Loucy (cell line): ENCODE data around the gene LONRF3.

Experiments
- H2AFZ ChIP-seq: fragments of 200-600 bp; sonication (generic); 2 replicates; pipeline ENCODE4 v1.6.0; 2016; ENCODE audit warnings: antibody characterized with exemption, mild to moderate bottlenecking, low read length, moderate library complexity
- H3F3A ChIP-seq: fragments of 200-600 bp; 2 replicates; pipeline ENCODE4 v1.6.0; 2016; ENCODE audit warnings: antibody characterized with exemption, low read depth, mild to moderate bottlenecking
- H3K27me3 ChIP-seq: fragments of 200-600 bp; sonication (generic); 2 replicates; pipeline ENCODE4 v1.6.1; 2014; ENCODE audit warnings: low read length, mild to moderate bottlenecking; ENCODE audit not compliant: insufficient read depth, poor library complexity, severe bottlenecking
- H3K36me3 ChIP-seq: fragments of 200-600 bp; sonication (generic); 2 replicates; pipeline ENCODE4 v1.6.1; 2016; ENCODE audit warnings: low read length; ENCODE audit not compliant: insufficient read depth
- H3K4me1 ChIP-seq: fragments of 200-600 bp; sonication (generic); 2 replicates; pipeline ENCODE4 v1.5.1; 2014; ENCODE audit warnings: low read length, mild to moderate bottlenecking; ENCODE audit not compliant: insufficient read depth, poor library complexity, severe bottlenecking
- H3K4me2 ChIP-seq: fragments of 200-600 bp; sonication (generic); 2 replicates; pipeline ENCODE4 v1.6.0; 2014; ENCODE audit warnings: antibody characterized with exemption, low read length, low read depth, mild to moderate bottlenecking; ENCODE audit not compliant: poor library complexity, severe bottlenecking
- H3K4me3 ChIP-seq: fragments of 200-600 bp; sonication (generic); 2 replicates; pipeline ENCODE4 v1.5.1; 2014; ENCODE audit warnings: low read length, mild to moderate bottlenecking, mixed read lengths; ENCODE audit not compliant: poor library complexity, severe bottlenecking
- H3K79me2 ChIP-seq: fragments of 200-600 bp; sonication (generic); 2 replicates; pipeline ENCODE4 v1.6.1; 2014; ENCODE audit warnings: low read length; ENCODE audit not compliant: insufficient read depth
- H3K9ac ChIP-seq: fragments of 200-600 bp; sonication (generic); 2 replicates; pipeline ENCODE4 v1.6.0; 2014; ENCODE audit warnings: mild to moderate bottlenecking, low read depth, low read length, moderate library complexity; ENCODE audit not compliant: poor library complexity, severe bottlenecking
- H3K9me2 ChIP-seq: fragments of 200-600 bp; sonication (generic); replicated peaks from 2 replicates; pipeline ENCODE4 v1.6.1; 2016; ENCODE audit warnings: low read depth, low read length, mixed read lengths
- H3K9me3 ChIP-seq: fragments of 200-600 bp; sonication (generic); 2 replicates; pipeline ENCODE4 v1.6.1; 2014; ENCODE audit warnings: mild to moderate bottlenecking, antibody characterized with exemption, low read length, low read depth; ENCODE audit not compliant: insufficient read depth
- H4K20me1 ChIP-seq: fragments of 200-600 bp; sonication (generic); 2 replicates; pipeline ENCODE4 v1.6.0; 2014; ENCODE audit warnings: antibody characterized with exemption, low read length, mild to moderate bottlenecking; ENCODE audit not compliant: insufficient read depth, poor library complexity, severe bottlenecking
- EZH2phosphoT487 ChIP-seq: fragments of 200-600 bp; IDR thresholded peaks from 2 replicates; pipeline ENCODE4 v1.6.1; 2018; ENCODE audit warnings: antibody characterized with exemption, mild to moderate bottlenecking, moderate library complexity, borderline replicate concordance
- TF ChIP-seq, protein P1 (sequence below): fragments of 200-600 bp; sonication (generic); conservative IDR thresholded peaks from 2 replicates; pipeline ENCODE4 v1.5.1; 2014; ENCODE audit warnings: mild to moderate bottlenecking, antibody characterized with exemption, low read length

Gene LONRF3

GRCh38 chrX:118976599-118977340 is 2.4 kb downstream of the LONRF3 start:
- H3K4me3 ChIP-seq, result no peak overlapping the region
- H3F3A ChIP-seq, result no peaks in the 10 kb centered on the region
- TF ChIP-seq, protein P1, sequence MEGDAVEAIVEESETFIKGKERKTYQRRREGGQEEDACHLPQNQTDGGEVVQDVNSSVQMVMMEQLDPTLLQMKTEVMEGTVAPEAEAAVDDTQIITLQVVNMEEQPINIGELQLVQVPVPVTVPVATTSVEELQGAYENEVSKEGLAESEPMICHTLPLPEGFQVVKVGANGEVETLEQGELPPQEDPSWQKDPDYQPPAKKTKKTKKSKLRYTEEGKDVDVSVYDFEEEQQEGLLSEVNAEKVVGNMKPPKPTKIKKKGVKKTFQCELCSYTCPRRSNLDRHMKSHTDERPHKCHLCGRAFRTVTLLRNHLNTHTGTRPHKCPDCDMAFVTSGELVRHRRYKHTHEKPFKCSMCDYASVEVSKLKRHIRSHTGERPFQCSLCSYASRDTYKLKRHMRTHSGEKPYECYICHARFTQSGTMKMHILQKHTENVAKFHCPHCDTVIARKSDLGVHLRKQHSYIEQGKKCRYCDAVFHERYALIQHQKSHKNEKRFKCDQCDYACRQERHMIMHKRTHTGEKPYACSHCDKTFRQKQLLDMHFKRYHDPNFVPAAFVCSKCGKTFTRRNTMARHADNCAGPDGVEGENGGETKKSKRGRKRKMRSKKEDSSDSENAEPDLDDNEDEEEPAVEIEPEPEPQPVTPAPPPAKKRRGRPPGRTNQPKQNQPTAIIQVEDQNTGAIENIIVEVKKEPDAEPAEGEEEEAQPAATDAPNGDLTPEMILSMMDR, result no peak
- TF ChIP-seq EZH2phosphoT487, result no peak
- H3K9ac ChIP-seq, result no peak overlapping the region
- no peaks in the 10 kb centered on the region for H3K27me3 ChIP-seq
- H4K20me1 ChIP-seq, result no peaks in the 10 kb centered on the region
- no peaks in the 10 kb centered on the region for H3K9me3 ChIP-seq
- no peaks in the 10 kb centered on the region for H3K79me2 ChIP-seq
- no peaks in the 10 kb centered on the region for H3K4me1 ChIP-seq
- no peaks in the 10 kb centered on the region for H3K36me3 ChIP-seq
- H3K9me2 ChIP-seq, result no peaks in the 10 kb centered on the region
- no peak overlapping the region for H3K4me2 ChIP-seq
- no peak overlapping the region for H2AFZ ChIP-seq

- H2AFZ ChIP-seq, result no peak overlapping the region
- H3F3A ChIP-seq, result no peaks in the 10 kb centered on the region
- no peaks in the 10 kb centered on the region for H3K9me3 ChIP-seq
- no peaks in the 10 kb centered on the region for H3K79me2 ChIP-seq
- H3K9me2 ChIP-seq, result no peaks in the 10 kb centered on the region
- H3K4me2 ChIP-seq, result no peak overlapping the region
- H3K4me1 ChIP-seq, result no peaks in the 10 kb centered on the region
- no peak for TF ChIP-seq EZH2phosphoT487
- TF ChIP-seq, protein P1, result no peak
- no peak overlapping the region for H3K9ac ChIP-seq
- H3K27me3 ChIP-seq, result no peaks in the 10 kb centered on the region
- H3K36me3 ChIP-seq, result no peaks in the 10 kb centered on the region
- no peak overlapping the region for H3K4me3 ChIP-seq
- no peaks in the 10 kb centered on the region for H4K20me1 ChIP-seq
Observed at GRCh38 chrX:118977424-118977823, 3.0 kb downstream of the LONRF3 start.

DNA sequence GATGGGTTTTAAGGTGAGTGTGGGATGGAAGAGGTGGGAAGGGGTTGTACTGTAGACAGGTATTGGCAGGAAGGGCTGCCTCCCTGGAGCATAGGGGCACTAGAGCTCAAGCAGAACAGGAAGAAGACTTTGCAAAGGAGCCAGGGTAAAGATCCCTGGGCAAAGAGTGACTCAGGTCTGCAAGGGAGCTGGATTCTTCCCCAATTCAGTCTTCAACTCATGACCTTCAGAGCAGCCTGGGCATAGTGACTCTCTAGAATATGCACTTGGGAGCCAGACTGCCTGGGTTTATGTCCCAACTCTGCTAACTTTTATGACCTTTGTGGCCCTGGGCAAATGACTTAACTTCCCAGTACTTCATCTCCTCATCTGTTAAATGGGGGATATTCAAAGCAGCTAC is 4.0 kb downstream of the LONRF3 start:
- Histone ChIP-seq H3K36me3 (no peaks in the 10 kb centered on the region), H3K9me2 (no peaks in the 10 kb centered on the region), H3K79me2 (no peaks in the 10 kb centered on the region), H3K9me3 (no peaks in the 10 kb centered on the region), H3F3A (no peaks in the 10 kb centered on the region), H3K4me2 (no peak overlapping the region), H3K9ac (no peak overlapping the region), H4K20me1 (no peaks in the 10 kb centered on the region), H3K27me3 (no peaks in the 10 kb centered on the region), H3K4me3 (no peak overlapping the region), H3K4me1 (no peaks in the 10 kb centered on the region), H2AFZ (no peak overlapping the region)
- no peak for TF ChIP-seq EZH2phosphoT487
- TF ChIP-seq, protein P1, result no peak
